Measurements from ENCODE around the gene LGALSL.

GRCh38 chr2:64440843-64441242, 13.1 kb upstream of the LGALSL start:
- TF ChIP-seq CTCF (conservative IDR thresholded peaks at IDR 0.05; ENCODE audit: low read length) (no peak), EZH2phosphoT487 (IDR thresholded peaks at IDR 0.05; ENCODE audit: borderline replicate concordance) (no peak)

Measured in Loucy (cell line).